Gastroesophageal sphincter (tissue), 2 donors: ENCODE results near the gene WDFY3.
"Not testable (repeated sequence)": the region's sequence is repeated elsewhere in the genome, so short reads cannot be mapped to it uniquely, and the experiment has no call there.

ENCODE experiments used
- POLR2A ChIP-seq, 2 donors: fragments of 450-650 bp; IDR thresholded peaks; one replicate each; pipeline ENCODE4 v1.6.1; 2017; ENCODE audit warnings: antibody characterized with exemption in 2 of 2, mild to moderate bottlenecking in 2 of 2, moderate library complexity in 1 of 2
- POLR2AphosphoS5 ChIP-seq: sonication (generic); formaldehyde crosslinking; IDR thresholded peaks from one replicate; pipeline ENCODE4 v1.6.1; 2017; ENCODE audit warnings: antibody characterized with exemption

DNA sequence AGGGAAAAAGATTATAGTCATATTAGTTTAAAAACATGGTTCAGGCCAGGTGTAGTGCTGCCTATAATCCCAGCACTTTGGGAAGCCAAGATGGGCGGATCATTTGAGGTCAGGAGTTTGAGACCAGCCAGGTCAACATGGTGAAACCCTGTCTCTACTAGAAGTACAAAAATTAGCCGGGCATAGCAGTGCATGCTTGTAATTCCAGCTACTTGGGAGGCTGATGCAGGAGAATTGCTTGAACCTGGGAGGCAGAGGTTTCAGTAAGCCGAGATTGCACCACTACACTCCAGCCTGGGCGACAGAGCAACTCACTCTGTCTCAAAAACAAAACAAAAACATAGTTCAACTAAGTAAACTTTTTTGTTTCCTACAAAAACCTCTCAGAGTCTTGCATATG, 283.8 kb downstream of the WDFY3 start:
- TF ChIP-seq POLR2A (IDR thresholded peaks at IDR 0.05); POLR2AphosphoS5: not testable (repeated sequence)
